Astrocyte (in vitro differentiated cells and primary cell): ENCODE measurements around the gene POLN.

Source experiments
- EZH2 ChIP-seq: IDR thresholded peaks from 2 replicates; pipeline ENCODE4 v1.6.1; 2012; ENCODE audit warnings: mild to moderate bottlenecking, low read length, inconsistent platforms; ENCODE audit not compliant: insufficient read depth
- TF ChIP-seq, protein P1 (sequence below): IDR thresholded peaks from 2 replicates; pipeline ENCODE4 v1.5.1; 2011; ENCODE audit warnings: low read depth, mild to moderate bottlenecking, inconsistent platforms, low read length, moderate library complexity; ENCODE audit not compliant: insufficient read depth

DNA sequence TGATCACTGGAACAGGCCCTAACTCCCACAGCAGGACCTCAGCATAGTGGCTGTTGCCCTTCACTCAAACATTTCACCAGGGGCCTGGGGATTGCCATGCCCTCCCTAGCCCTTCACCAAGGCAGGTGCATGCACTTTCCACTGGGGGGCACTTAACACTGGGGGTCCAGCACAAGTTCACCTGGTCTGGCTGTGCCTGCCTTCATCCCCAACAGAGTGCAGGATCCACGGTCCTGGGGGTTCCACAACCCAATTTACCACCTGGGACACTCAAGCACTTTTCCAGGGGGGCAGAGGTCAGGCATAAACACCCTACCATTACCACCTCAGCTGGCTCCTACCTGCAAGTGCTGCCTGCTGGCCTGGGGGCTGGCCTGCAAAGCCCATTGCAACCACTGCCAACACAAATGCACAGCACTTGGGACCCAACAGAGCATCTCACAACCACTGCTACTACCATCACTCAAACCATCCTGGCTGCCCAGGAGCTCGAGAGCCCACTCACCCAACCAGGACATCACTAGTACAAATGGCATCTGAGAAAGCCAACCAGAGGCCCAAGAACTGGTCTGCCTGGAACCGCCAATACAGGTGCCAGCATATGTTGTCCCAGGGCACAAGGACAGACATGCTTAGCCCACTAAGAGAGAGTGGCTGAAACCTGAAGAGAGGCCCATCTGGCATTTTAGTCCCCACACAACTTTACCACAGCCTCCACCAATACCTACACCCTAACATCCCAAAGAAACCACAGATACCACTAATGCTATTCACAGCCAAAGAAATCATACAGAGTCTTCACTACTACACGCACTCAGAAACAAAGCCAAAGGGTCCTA, 139.7 kb downstream of the POLN start:
- TF ChIP-seq, protein P1, sequence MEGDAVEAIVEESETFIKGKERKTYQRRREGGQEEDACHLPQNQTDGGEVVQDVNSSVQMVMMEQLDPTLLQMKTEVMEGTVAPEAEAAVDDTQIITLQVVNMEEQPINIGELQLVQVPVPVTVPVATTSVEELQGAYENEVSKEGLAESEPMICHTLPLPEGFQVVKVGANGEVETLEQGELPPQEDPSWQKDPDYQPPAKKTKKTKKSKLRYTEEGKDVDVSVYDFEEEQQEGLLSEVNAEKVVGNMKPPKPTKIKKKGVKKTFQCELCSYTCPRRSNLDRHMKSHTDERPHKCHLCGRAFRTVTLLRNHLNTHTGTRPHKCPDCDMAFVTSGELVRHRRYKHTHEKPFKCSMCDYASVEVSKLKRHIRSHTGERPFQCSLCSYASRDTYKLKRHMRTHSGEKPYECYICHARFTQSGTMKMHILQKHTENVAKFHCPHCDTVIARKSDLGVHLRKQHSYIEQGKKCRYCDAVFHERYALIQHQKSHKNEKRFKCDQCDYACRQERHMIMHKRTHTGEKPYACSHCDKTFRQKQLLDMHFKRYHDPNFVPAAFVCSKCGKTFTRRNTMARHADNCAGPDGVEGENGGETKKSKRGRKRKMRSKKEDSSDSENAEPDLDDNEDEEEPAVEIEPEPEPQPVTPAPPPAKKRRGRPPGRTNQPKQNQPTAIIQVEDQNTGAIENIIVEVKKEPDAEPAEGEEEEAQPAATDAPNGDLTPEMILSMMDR = no peak
- TF ChIP-seq EZH2 = no peak
